Aortic smooth muscle cell (primary cell): ENCODE results near the gene SERINC1. TPM values are rescaled to one million over a fixed set of nuclear protein-coding genes. Genes with fewer than 3 reads are reported as not detected.

ENCODE experiments used
- total RNA-seq: library from RNA; depleted of rRNA; stranded (reverse); fragments of >200 nt; gene quantifications from 2 replicates; pipeline ENCODE4 v1.2.3, GENCODE V29; 2014

Gene SERINC1
- 330 and 363 TPM in 2 replicates for total RNA-seq

DNA sequence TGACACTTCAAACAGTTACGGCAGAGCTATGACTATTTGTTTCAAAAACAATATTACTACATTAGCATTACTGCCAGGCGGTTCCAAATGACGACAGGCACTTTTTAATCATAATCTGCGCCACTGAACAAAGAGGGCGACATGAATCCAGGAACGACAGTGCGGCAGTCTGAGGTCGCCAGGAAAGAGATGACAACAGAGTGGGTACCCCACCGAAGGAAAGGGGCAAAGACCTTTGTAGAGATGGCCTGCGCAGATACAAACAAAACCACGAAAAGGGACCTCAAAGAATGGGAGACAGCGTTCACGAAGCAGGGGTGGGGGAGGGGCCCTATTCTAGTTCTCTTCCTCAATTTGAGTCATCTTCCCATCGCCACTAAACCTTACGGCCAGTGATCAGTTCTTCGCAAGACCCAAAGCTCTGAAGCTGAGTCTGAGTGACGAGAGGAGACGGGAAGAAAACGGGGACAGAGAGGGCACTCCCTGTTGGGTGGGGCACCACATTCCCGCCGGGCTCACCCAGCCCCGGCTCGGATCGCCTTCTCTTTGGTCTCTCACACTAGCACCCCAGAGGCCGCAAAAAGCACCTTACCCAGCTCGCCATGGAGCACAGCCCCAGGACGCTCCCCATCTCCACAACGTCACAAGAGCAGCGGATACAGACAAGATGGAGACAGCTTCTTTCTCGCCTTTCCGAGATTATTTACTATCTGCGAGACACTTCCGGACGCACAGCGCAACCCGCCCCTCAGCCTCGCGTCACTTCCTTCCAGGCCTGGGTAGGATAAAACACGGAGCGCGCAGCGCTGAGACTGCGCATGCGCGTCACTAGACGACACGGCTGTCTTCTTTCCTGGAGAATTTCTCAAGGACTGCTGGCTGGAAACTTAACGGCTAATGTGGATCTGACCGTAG is at the start of gene SERINC1:
Gene SERINC1, minus strand, starts transcription at position 701 of the 915 bp plus-strand sequence. Its CDS starts 70 bp downstream, at position 631.

GRCh38 chr6:122399348-122400120 is 72.1 kb downstream of the SERINC1 start, which contains the start of gene HSF2:
Gene HSF2, plus strand, starts transcription at chr6:122399652. Its CDS starts 86 bp downstream, at chr6:122399738.

Other genes starting within 250 kb of the SERINC1 start
- gene HSF2, start 72.2 kb downstream of the SERINC1 start, total RNA-seq = 14.8 and 16.9 TPM in 2 replicates
- gene PKIB, start 138.6 kb upstream of the SERINC1 start, total RNA-seq = 0.19 and 0.40 TPM in 2 replicates